Kidney epithelial cell (primary cell): Measurements from ENCODE around the gene UBE2Q2. TPM values are rescaled to one million over a fixed set of nuclear protein-coding genes. Genes with fewer than 3 reads are reported as not detected.
"Not testable (repeated sequence)": the region's sequence is repeated elsewhere in the genome, so short reads cannot be mapped to it uniquely, and the experiment has no call there.

ENCODE experiments used
- DNase-seq: peaks from one replicate; pipeline ENCODE4 v3.0.0-alpha.2; 2010; ENCODE audit warnings: low read depth
- H3K27me3 ChIP-seq: 2 replicates; pipeline ENCODE4 v1.6.0; 2011; ENCODE audit warnings: low read length; ENCODE audit not compliant: control insufficient read depth, insufficient read depth
- H3K36me3 ChIP-seq: 2 replicates; pipeline ENCODE4 v1.5.1; 2011; ENCODE audit warnings: low read length; ENCODE audit not compliant: control insufficient read depth, insufficient read depth
- H3K4me3 ChIP-seq: 2 replicates; pipeline ENCODE4 v1.5.1; 2011; ENCODE audit warnings: low read depth, mild to moderate bottlenecking, control low read depth, low read length
- CTCF ChIP-seq: IDR thresholded peaks from 2 replicates; pipeline ENCODE4 v1.5.1; 2011; ENCODE audit warnings: mild to moderate bottlenecking, moderate library complexity, low read length, control low read depth, inconsistent platforms; ENCODE audit not compliant: insufficient read depth, poor library complexity, severe bottlenecking
- total RNA-seq: library from RNA; depleted of rRNA; stranded (reverse); fragments of >200 nt; gene quantifications from 2 replicates; pipeline ENCODE4 v1.2.3, GENCODE V29; 2015

The UBE2Q2 gene
- total RNA-seq, 1 donor from 2014 or later: 39.3 TPM

- no peak for TF ChIP-seq CTCF
- peak within 1 kb of the TSS; percentile 99 for H3K4me3 ChIP-seq
- H3K36me3 ChIP-seq: no peaks in the 10 kb centered on the region
- DNase-seq: peak; percentile 63
- no peaks in the 10 kb centered on the region for H3K27me3 ChIP-seq
Measured at GRCh38 chr15:75903331-75904239, 60.3 kb downstream of the UBE2Q2 start, which contains the start of gene FBXO22. Gene FBXO22, plus strand, starts transcription at chr15:75903878. Its CDS starts 86 bp downstream, at chr15:75903964.

GRCh38 chr15:75905231-75905630 lies 62.0 kb downstream of the UBE2Q2 start:
- H3K4me3 ChIP-seq: no peak overlapping the region
- DNase-seq: no peak
- H3K27me3 ChIP-seq: no peaks in the 10 kb centered on the region
- no peaks in the 10 kb centered on the region for H3K36me3 ChIP-seq
- TF ChIP-seq CTCF: no peak

GRCh38 chr15:75910355-75910754 lies 67.1 kb downstream of the UBE2Q2 start:
- H3K4me3 ChIP-seq, H3K27me3 ChIP-seq, H3K36me3 ChIP-seq, DNase-seq: not testable (repeated sequence)

- no peak for TF ChIP-seq CTCF
- H3K36me3 ChIP-seq: peaks cover 4% of the 10 kb centered on the region
- H3K27me3 ChIP-seq: no peaks in the 10 kb centered on the region
- DNase-seq: no peak
- no peak overlapping the region for H3K4me3 ChIP-seq
Measured at GRCh38 chr15:75916978-75917377, 73.7 kb downstream of the UBE2Q2 start.

- DNase-seq: no peak
- Histone ChIP-seq H3K4me3 (no peak overlapping the region), H3K27me3 (no peaks in the 10 kb centered on the region), H3K36me3 (peaks cover 4% of the 10 kb centered on the region)
- TF ChIP-seq CTCF: no peak
Measured at GRCh38 chr15:75918135-75918534, 74.9 kb downstream of the UBE2Q2 start.

GRCh38 chr15:75920079-75920478 lies 76.8 kb downstream of the UBE2Q2 start:
- TF ChIP-seq CTCF: no peak
- no peak for DNase-seq
- no peaks in the 10 kb centered on the region for H3K27me3 ChIP-seq
- H3K4me3 ChIP-seq: no peak overlapping the region
- peaks cover 1% of the 10 kb centered on the region for H3K36me3 ChIP-seq
